Kidney (tissue), 14 donors: ENCODE data around the gene CMIP. TPM values are rescaled to one million over a fixed set of nuclear protein-coding genes. Genes with fewer than 3 reads are reported as not detected.

Experiments used
- DNase-seq, 5 donors: peaks; one replicate each; pipeline ENCODE4 v3.0.0-alpha.2; 2013 to 2020
- FAIRE-seq: peaks from 2 replicates; lab custom pipeline; 2012; peaks lifted over from hg19 to GRCh38; lab: Jason Lieb, UNC
- H3K27ac ChIP-seq, 2 donors: one replicate each; pipeline ENCODE4 v1.7.0; 2013; ENCODE audit warnings: low read depth in 2 of 2, low read length in 2 of 2, inconsistent platforms in 1 of 2
- H3K27me3 ChIP-seq: one replicate; pipeline ENCODE4 v1.7.1; 2013; ENCODE audit warnings: low read length, inconsistent platforms; ENCODE audit not compliant: control insufficient read depth, insufficient read depth
- H3K36me3 ChIP-seq, 3 donors: one replicate each; pipeline versions ENCODE4 v1.7.0 to v1.7.1; 2013; ENCODE audit warnings: low read length in 3 of 3, control low read depth in 1 of 3, inconsistent platforms in 1 of 3; ENCODE audit not compliant: insufficient read depth in 3 of 3, control insufficient read depth in 2 of 3
- H3K4me1 ChIP-seq, 3 donors: one replicate each; pipeline versions ENCODE4 v1.7.0 to v1.7.1; 2013; ENCODE audit warnings: low read length in 3 of 3, inconsistent platforms in 1 of 3, low read depth in 1 of 3; ENCODE audit not compliant: control insufficient read depth in 2 of 3, insufficient read depth in 2 of 3
- H3K4me3 ChIP-seq, 3 donors: one replicate each; pipeline versions ENCODE4 v1.7.0 to v1.8.1; 2013; ENCODE audit warnings: low read length in 3 of 3, control low read depth in 1 of 3, inconsistent platforms in 1 of 3
- H3K9ac ChIP-seq, 3 donors: one replicate each; pipeline versions ENCODE4 v1.7.0 to v1.7.1; 2013; ENCODE audit warnings: low read length in 3 of 3, control low read depth in 1 of 3, inconsistent platforms in 1 of 3
- H3K9me3 ChIP-seq, 3 donors: one replicate each; pipeline versions ENCODE4 v1.7.0 to v1.7.1; 2013; ENCODE audit warnings: low read length in 3 of 3, control low read depth in 1 of 3, inconsistent platforms in 1 of 3; ENCODE audit not compliant: control insufficient read depth in 2 of 3, insufficient read depth in 1 of 3
- CTCF ChIP-seq: IDR thresholded peaks from 3 replicates; pipeline ENCODE4 v1.5.1; 2012; ENCODE audit warnings: mild to moderate bottlenecking, moderate library complexity, borderline replicate concordance; ENCODE audit not compliant: insufficient read depth; ENCODE audit errors: extremely low read depth
- intact Hi-C: fragments of 100-400 bp; cut with DNase I; formaldehyde crosslinking; loops from one replicate; pipeline ENCODE4 v1.11.1; 2022
- polyA plus RNA-seq: library from polyadenylated mRNA; stranded (reverse); fragments of 350-450 nt; fragmentation: Illumina TruSeq; extraction: RNeasy Lipid Tissue Mini Kit (QIAGEN cat#74804); gene quantifications from one replicate; pipeline ENCODE4 v1.2.3, GENCODE V29; 2014; ENCODE audit warnings: low read depth, low replicate concordance; ENCODE audit not compliant: insufficient read depth
- total RNA-seq: library from RNA; stranded (reverse); fragmentation: NEBNext Ultra II Directional; extraction: Animal tissue kit (Norgen Biotek cat#: 25700); gene quantifications from one replicate; pipeline ENCODE4 v1.2.1, GENCODE V29; 2021
- donor health status: control.
- donor health status: control.
- donor health status: control.
- donor health status: control.
- donor health status: control.
- donor health status: DM: yes; HTN: yes; CAD: no.
- donor health status: Normal renal cell carcinoma (clear cell type).

CMIP gene
- total and polyA plus RNA-seq, 2 donors from 2014 or later = 16.6 to 65.7 TPM

GRCh38 chr16:81526935-81527334 is 82.3 kb downstream of the CMIP start:
- FAIRE-seq (no peak), DNase-seq (peak in 1 of 5 donors; percentile 80)
- intact Hi-C loops = no loop called here

GRCh38 chr16:81527477-81528178 is 83.0 kb downstream of the CMIP start:
- Histone ChIP-seq H3K4me3 (no peak overlapping the region), H3K27ac (no peak overlapping the region), H3K4me1 (peaks cover 2 to 43% (median 25%) of the 10 kb centered on the region in 3 donors), H3K9me3 (no peaks in the 10 kb centered on the region), H3K36me3 (no peaks in the 10 kb centered on the region), H3K9ac (no peak overlapping the region), H3K27me3 (no peaks in the 10 kb centered on the region)
- no peak for DNase-seq
- intact Hi-C loops = no loop called here
- no peak for FAIRE-seq
- TF ChIP-seq CTCF = no peak

More at GRCh38 chr16:81526935-81527334, 82.3 kb downstream of the CMIP start:
- H3K9me3 ChIP-seq = no peaks in the 10 kb centered on the region
- H3K9ac ChIP-seq = no peak overlapping the region
- H3K4me3 ChIP-seq = no peak overlapping the region
- no peaks in the 10 kb centered on the region for H3K27me3 ChIP-seq
- TF ChIP-seq CTCF = no peak
- peaks cover 2 to 36% (median 19%) of the 10 kb centered on the region in 3 donors for H3K4me1 ChIP-seq
- no peak overlapping the region for H3K27ac ChIP-seq
- H3K36me3 ChIP-seq = no peaks in the 10 kb centered on the region

- Histone ChIP-seq H3K9me3 (no peaks in the 10 kb centered on the region), H3K9ac (no peak overlapping the region), H3K4me3 (no peak overlapping the region), H3K36me3 (no peaks in the 10 kb centered on the region), H3K27me3 (no peaks in the 10 kb centered on the region), H3K27ac (no peak overlapping the region), H3K4me1 (peaks cover 2 to 48% (median 31%) of the 10 kb centered on the region in 3 donors)
- FAIRE-seq = no peak
- DNase-seq = no peak
- intact Hi-C loops = no loop called here
- TF ChIP-seq CTCF = no peak
These were observed 83.6 kb downstream of the CMIP start for GRCh38 chr16:81528256-81528655.

GRCh38 chr16:81530296-81530721 is 85.7 kb downstream of the CMIP start:
- Histone ChIP-seq H3K4me3 (no peak overlapping the region), H3K27ac (peak overlapping the region in 1 of 2 donors; percentile 51), H3K36me3 (no peaks in the 10 kb centered on the region), H3K9ac (no peak overlapping the region), H3K4me1 (peaks cover 2 to 59% (median 32%) of the 10 kb centered on the region in 3 donors), H3K9me3 (no peaks in the 10 kb centered on the region), H3K27me3 (no peaks in the 10 kb centered on the region)
- peak in 1 of 5 donors; percentile 57 for DNase-seq
- FAIRE-seq = no peak
- TF ChIP-seq CTCF = no peak
- intact Hi-C loops = no loop called here
